RPMI7951 (cell line): ENCODE results near the gene PGBD5. TPM values are rescaled to one million over a fixed set of nuclear protein-coding genes. Genes with fewer than 3 reads are reported as not detected.

Experiments used
- DNase-seq: peaks from one replicate; pipeline ENCODE4 v3.0.0-alpha.2; 2012; ENCODE audit warnings: low read depth
- total RNA-seq: library from RNA; depleted of rRNA; stranded (reverse); fragments of >200 nt; shearing (Covaris generic); gene quantifications from 2 replicates; pipeline ENCODE4 v1.2.3, GENCODE V29; 2014

The PGBD5 gene
- total RNA-seq, 1 experiment from 2014 or later = under 0.01 TPM

GRCh38 chr1:230376296-230376695 is 49.8 kb downstream of the PGBD5 start:
- no peak for DNase-seq

- DNase-seq = no peak
These were observed 50.4 kb downstream of the PGBD5 start for GRCh38 chr1:230375780-230376179.

- no peak for DNase-seq
These were observed 51.0 kb downstream of the PGBD5 start for GRCh38 chr1:230375147-230375546.

GRCh38 chr1:230371923-230372703 is 54.0 kb downstream of the PGBD5 start:
- no peak for DNase-seq

- no peak for DNase-seq
These were observed 56.0 kb downstream of the PGBD5 start for GRCh38 chr1:230370109-230370508.

- no peak for DNase-seq
These were observed 57.3 kb downstream of the PGBD5 start for GRCh38 chr1:230368871-230369270.

GRCh38 chr1:230368363-230368762 is 57.8 kb downstream of the PGBD5 start:
- peak; percentile 81 for DNase-seq

- DNase-seq = no peak
These were observed 59.6 kb downstream of the PGBD5 start for GRCh38 chr1:230366504-230366915.

- DNase-seq = no peak
These were observed 60.3 kb downstream of the PGBD5 start for GRCh38 chr1:230365723-230366307.

GRCh38 chr1:230362949-230363348 is 63.2 kb downstream of the PGBD5 start:
- DNase-seq = no peak

GRCh38 chr1:230361941-230362340 is 64.2 kb downstream of the PGBD5 start:
- no peak for DNase-seq

- peak; percentile 91 for DNase-seq
These were observed 66.0 kb downstream of the PGBD5 start for GRCh38 chr1:230359992-230360668.

GRCh38 chr1:230356869-230357794 is 69.0 kb downstream of the PGBD5 start:
- no peak for DNase-seq

GRCh38 chr1:230356190-230356589 is 69.9 kb downstream of the PGBD5 start:
- DNase-seq = no peak

- no peak for DNase-seq
These were observed 70.5 kb downstream of the PGBD5 start for GRCh38 chr1:230355594-230355993.

GRCh38 chr1:230355128-230355527 is 71.0 kb downstream of the PGBD5 start:
- no peak for DNase-seq

- DNase-seq = no peak
These were observed 72.1 kb downstream of the PGBD5 start for GRCh38 chr1:230354005-230354404.

GRCh38 chr1:230352537-230352936 is 73.6 kb downstream of the PGBD5 start:
- no peak for DNase-seq

GRCh38 chr1:230351983-230352382 is 74.1 kb downstream of the PGBD5 start:
- DNase-seq = no peak

GRCh38 chr1:230351514-230351913 is 74.6 kb downstream of the PGBD5 start:
- DNase-seq = no peak

GRCh38 chr1:230350208-230350921 is 75.8 kb downstream of the PGBD5 start:
- peak; percentile 67 for DNase-seq
